NCI-H1092 treated with DMSO at 0.1 percent for 48 hours (cell line): ENCODE measurements around the gene PCDHAC1.

ENCODE experiments used
- DNase-seq: peaks from one replicate; lab custom pipeline; 2025; lab: John Stamatoyannopoulos, UW

The PCDHAC1 gene

GRCh38 chr5:140966293-140967225, 40.5 kb downstream of the PCDHAC1 start, which contains the start of gene PCDHAC2:
TSS of gene PCDHAC2 (plus strand) at chr5:140966476. CDS start at chr5:140966767, 291 bp downstream.
- peak; percentile 44 for DNase-seq

GRCh38 chr5:140967226-140967893, 41.3 kb downstream of the PCDHAC1 start:
- no peak for DNase-seq

- no peak for DNase-seq
Measured at GRCh38 chr5:140969880-140970279, 43.8 kb downstream of the PCDHAC1 start.

GRCh38 chr5:140973550-140973949, 47.5 kb downstream of the PCDHAC1 start:
- no peak for DNase-seq

- DNase-seq, result no peak
Measured at GRCh38 chr5:140977003-140977402, 50.9 kb downstream of the PCDHAC1 start.

GRCh38 chr5:140978260-140978659, 52.2 kb downstream of the PCDHAC1 start:
- no peak for DNase-seq

- DNase-seq, result no peak
Measured at GRCh38 chr5:140978983-140979382, 52.9 kb downstream of the PCDHAC1 start.
